GM21717 (cell line): Measurements from ENCODE around the gene ZBTB34.
"Not testable (repeated sequence)": the region's sequence is repeated elsewhere in the genome, so short reads cannot be mapped to it uniquely, and the experiment has no call there.

Experiments
- ATAC-seq: cut with Tn5 transposase; IDR thresholded peaks from one replicate; pipeline ENCODE4 v1.9.1; 2021; ENCODE audit warnings: mild to moderate bottlenecking, moderate library complexity; ENCODE audit not compliant: unreplicated experiment

The ZBTB34 gene

GRCh38 chr9:126860077-126860756, at the start of gene ZBTB34:
TSS of gene ZBTB34 (plus strand) at chr9:126860639. CDS start at chr9:126879400, 18,761 bp downstream.
- peak; percentile 60 for ATAC-seq

GRCh38 chr9:126813072-126813471, 47.4 kb upstream of the ZBTB34 start:
- ATAC-seq: no peak

- no peak for ATAC-seq
Measured at GRCh38 chr9:126814091-126814490, 46.3 kb upstream of the ZBTB34 start.

GRCh38 chr9:126817615-126818014, 42.8 kb upstream of the ZBTB34 start:
- not testable (repeated sequence) for ATAC-seq

GRCh38 chr9:126818482-126818881, 42.0 kb upstream of the ZBTB34 start:
- ATAC-seq: no peak

- no peak for ATAC-seq
Measured at GRCh38 chr9:126819482-126819881, 41.0 kb upstream of the ZBTB34 start.

GRCh38 chr9:126822278-126822677, 38.2 kb upstream of the ZBTB34 start:
- ATAC-seq: no peak

GRCh38 chr9:126822873-126823272, 37.6 kb upstream of the ZBTB34 start:
- ATAC-seq: no peak

- ATAC-seq: not testable (repeated sequence)
Measured at GRCh38 chr9:126824052-126824451, 36.4 kb upstream of the ZBTB34 start.

GRCh38 chr9:126827227-126827626, 33.2 kb upstream of the ZBTB34 start:
- no peak for ATAC-seq

- ATAC-seq: no peak
Measured at GRCh38 chr9:126829035-126829434, 31.4 kb upstream of the ZBTB34 start.

GRCh38 chr9:126830827-126831226, 29.6 kb upstream of the ZBTB34 start:
- no peak for ATAC-seq

GRCh38 chr9:126832440-126832839, 28.0 kb upstream of the ZBTB34 start:
- ATAC-seq: no peak

- ATAC-seq: no peak
Measured at GRCh38 chr9:126833020-126833419, 27.4 kb upstream of the ZBTB34 start.

GRCh38 chr9:126833710-126834345, 26.6 kb upstream of the ZBTB34 start:
- ATAC-seq: no peak

- ATAC-seq: no peak
Measured at GRCh38 chr9:126834672-126835071, 25.8 kb upstream of the ZBTB34 start.

GRCh38 chr9:126836216-126836615, 24.2 kb upstream of the ZBTB34 start:
- ATAC-seq: no peak

GRCh38 chr9:126838055-126838811, 22.2 kb upstream of the ZBTB34 start:
- ATAC-seq: no peak

- no peak for ATAC-seq
Measured at GRCh38 chr9:126838895-126839294, 21.5 kb upstream of the ZBTB34 start.

GRCh38 chr9:126839301-126839700, 21.1 kb upstream of the ZBTB34 start:
- ATAC-seq: no peak

- no peak for ATAC-seq
Measured at GRCh38 chr9:126842220-126842842, 18.1 kb upstream of the ZBTB34 start.
